Measurements from ENCODE around the gene ZNF428. TPM values are rescaled to one million over a fixed set of nuclear protein-coding genes. Genes with fewer than 3 reads are reported as not detected.
A peak's percentile ranks its signal among the peaks of the same experiment; 100 is the strongest.

ZNF428 gene
- total RNA-seq, 4 donors from 2014 or later: 15.4 to 26.7 (median 20.0) TPM

- intact Hi-C loops (cut with DNase I; ENCODE audit: low total_unique reads) (no loop called here), in situ Hi-C loops (cut with MboI; ENCODE audit: low sequenced_read_pairs in 4 of 4) (no loop called here)
- Histone ChIP-seq H3K27me3 (no peaks in the 10 kb centered on the region), H3K9me3 (no peaks in the 10 kb centered on the region), H3K27ac (no peak overlapping the region), H3K4me1 (peaks cover 18 to 21% of the 10 kb centered on the region in 2 donors), H3K36me3 (peaks cover 0 to 39% of the 10 kb centered on the region in 2 donors), H3K4me3 (no peak overlapping the region)
- TF ChIP-seq CTCF (IDR thresholded peaks at IDR 0.05 in 4 of 5, conservative IDR thresholded peaks at IDR 0.05 in 1 of 5): no peak
- no peak for TF ChIP-seq POLR2A (IDR thresholded peaks at IDR 0.05)
- DNase-seq (no peak), ATAC-seq (no peak)
Measured at GRCh38 chr19:43599635-43600295, 19.7 kb downstream of the ZNF428 start.

- ATAC-seq (no peak), DNase-seq (no peak)
- Histone ChIP-seq H3K9me3 (no peaks in the 10 kb centered on the region), H3K4me3 (no peak overlapping the region), H3K27me3 (no peaks in the 10 kb centered on the region), H3K36me3 (peaks cover 0 to 46% of the 10 kb centered on the region in 2 donors), H3K27ac (no peak overlapping the region), H3K4me1 (peaks cover 27 to 32% of the 10 kb centered on the region in 2 donors)
- in situ Hi-C loops (cut with MboI; ENCODE audit: low sequenced_read_pairs in 4 of 4) (no loop called here), intact Hi-C loops (cut with DNase I; ENCODE audit: low total_unique reads) (no loop called here)
- TF ChIP-seq POLR2A (IDR thresholded peaks at IDR 0.05): no peak
- no peak for TF ChIP-seq CTCF (IDR thresholded peaks at IDR 0.05 in 4 of 5, conservative IDR thresholded peaks at IDR 0.05 in 1 of 5)
Measured at GRCh38 chr19:43598445-43599240, 20.8 kb downstream of the ZNF428 start.

- ATAC-seq (no peak), DNase-seq (no peak)
- in situ Hi-C loops (cut with MboI; ENCODE audit: low sequenced_read_pairs in 4 of 4) (no loop called here), intact Hi-C loops (cut with DNase I; ENCODE audit: low total_unique reads) (loop anchor here (2.0 kb wide), 1 partner anchor 55 kb away; no protein-coding TSS in a partner anchor)
- H3K27me3 ChIP-seq: no peaks in the 10 kb centered on the region
- H3K36me3 ChIP-seq: peaks cover 0 to 54% of the 10 kb centered on the region in 2 donors
- H3K9me3 ChIP-seq: no peaks in the 10 kb centered on the region
- peak overlapping the region in 2 of 4 donors; percentile 96 for H3K27ac ChIP-seq
- TF ChIP-seq POLR2A (IDR thresholded peaks at IDR 0.05) (no peak), CTCF (IDR thresholded peaks at IDR 0.05 in 4 of 5, conservative IDR thresholded peaks at IDR 0.05 in 1 of 5) (no peak)
- H3K4me1 ChIP-seq: peaks cover 27 to 34% of the 10 kb centered on the region in 2 donors
- H3K4me3 ChIP-seq: peak overlapping the region in 2 of 4 donors; percentile 62 to 75
Measured at GRCh38 chr19:43597876-43598275, 21.6 kb downstream of the ZNF428 start.

GRCh38 chr19:43596842-43597461 is 22.5 kb downstream of the ZNF428 start:
- ATAC-seq: no peak
- Histone ChIP-seq H3K36me3 (peaks cover 0 to 54% of the 10 kb centered on the region in 2 donors), H3K27ac (peak overlapping the region; percentile 93 to 98 (median 96)), H3K4me1 (peaks cover 27 to 34% of the 10 kb centered on the region in 2 donors), H3K27me3 (no peaks in the 10 kb centered on the region), H3K9me3 (no peaks in the 10 kb centered on the region), H3K4me3 (peak overlapping the region; percentile 62 to 75 (median 68))
- no peak for DNase-seq
- in situ Hi-C loops (cut with MboI; ENCODE audit: low sequenced_read_pairs in 4 of 4) (no loop called here), intact Hi-C loops (cut with DNase I; ENCODE audit: low total_unique reads) (loop anchor here (1.0 to 2.0 kb wide), 5 partner anchors 22 to 158 kb away; partner anchors contain the start of genes PINLYP, XRCC1, ZNF428 and ZNF575)
- TF ChIP-seq POLR2A (IDR thresholded peaks at IDR 0.05): no peak
- no peak for TF ChIP-seq CTCF (IDR thresholded peaks at IDR 0.05 in 4 of 5, conservative IDR thresholded peaks at IDR 0.05 in 1 of 5)

Data from gastrocnemius medialis (tissue), 4 donors.